ENCODE data around the gene ZNF362. TPM values are rescaled to one million over a fixed set of nuclear protein-coding genes. Genes with fewer than 3 reads are reported as not detected.
A peak's percentile ranks its signal among the peaks of the same experiment; 100 is the strongest.

The ZNF362 gene
- total and polyA plus RNA-seq, 2 of the 13 experiments (the other 11 are each of a cell fraction or from before 2014, with no cell fraction given), result 8.3 to 14.2 TPM

GRCh38 chr1:33349778-33350610, 93.7 kb downstream of the ZNF362 start (continued):
- TF ChIP-seq, protein P1, sequence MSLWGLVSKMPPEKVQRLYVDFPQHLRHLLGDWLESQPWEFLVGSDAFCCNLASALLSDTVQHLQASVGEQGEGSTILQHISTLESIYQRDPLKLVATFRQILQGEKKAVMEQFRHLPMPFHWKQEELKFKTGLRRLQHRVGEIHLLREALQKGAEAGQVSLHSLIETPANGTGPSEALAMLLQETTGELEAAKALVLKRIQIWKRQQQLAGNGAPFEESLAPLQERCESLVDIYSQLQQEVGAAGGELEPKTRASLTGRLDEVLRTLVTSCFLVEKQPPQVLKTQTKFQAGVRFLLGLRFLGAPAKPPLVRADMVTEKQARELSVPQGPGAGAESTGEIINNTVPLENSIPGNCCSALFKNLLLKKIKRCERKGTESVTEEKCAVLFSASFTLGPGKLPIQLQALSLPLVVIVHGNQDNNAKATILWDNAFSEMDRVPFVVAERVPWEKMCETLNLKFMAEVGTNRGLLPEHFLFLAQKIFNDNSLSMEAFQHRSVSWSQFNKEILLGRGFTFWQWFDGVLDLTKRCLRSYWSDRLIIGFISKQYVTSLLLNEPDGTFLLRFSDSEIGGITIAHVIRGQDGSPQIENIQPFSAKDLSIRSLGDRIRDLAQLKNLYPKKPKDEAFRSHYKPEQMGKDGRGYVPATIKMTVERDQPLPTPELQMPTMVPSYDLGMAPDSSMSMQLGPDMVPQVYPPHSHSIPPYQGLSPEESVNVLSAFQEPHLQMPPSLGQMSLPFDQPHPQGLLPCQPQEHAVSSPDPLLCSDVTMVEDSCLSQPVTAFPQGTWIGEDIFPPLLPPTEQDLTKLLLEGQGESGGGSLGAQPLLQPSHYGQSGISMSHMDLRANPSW (CRISPR knock-in tag; IDR thresholded peaks at IDR 0.05; ENCODE audit: borderline replicate concordance), result no peak
- TF ChIP-seq ZNF878 (CRISPR knock-in tag; IDR thresholded peaks at IDR 0.05) (no peak), RBAK (CRISPR knock-in tag; IDR thresholded peaks at IDR 0.05) (no peak), NR2F6 (IDR thresholded peaks at IDR 0.05) (no peak), NR2F6 (CRISPR knock-in tag; IDR thresholded peaks at IDR 0.05) (no peak), SMAD1 (CRISPR knock-in tag; IDR thresholded peaks at IDR 0.05; ENCODE audit: borderline replicate concordance, low read depth) (peak; percentile 23; the same call in 1 of the 2 replicates), ZNF570 (CRISPR knock-in tag; IDR thresholded peaks at IDR 0.05; ENCODE audit: borderline replicate concordance) (no peak), ZNF468 (CRISPR knock-in tag; IDR thresholded peaks at IDR 0.05) (0 out of 2 replicates have a peak, but pooled peaks have one; percentile 68), NFE2L2 (IDR thresholded peaks at IDR 0.05; ENCODE audit: low read length) (no peak), SKIL (CRISPR knock-in tag; IDR thresholded peaks at IDR 0.05; ENCODE audit: borderline replicate concordance) (no peak), NFIC (IDR thresholded peaks at IDR 0.05; ENCODE audit: low read length) (no peak), NFYC (CRISPR knock-in tag; IDR thresholded peaks at IDR 0.05) (no peak), MAZ (IDR thresholded peaks at IDR 0.05; ENCODE audit: borderline replicate concordance, low read depth, low read length) (0 out of 2 replicates have a peak, but pooled peaks have one; percentile 12), MAZ (CRISPR knock-in tag; IDR thresholded peaks at IDR 0.05; ENCODE audit: low read depth) (no peak; the same call in 1 of the 2 replicates), THRA (CRISPR knock-in tag; IDR thresholded peaks at IDR 0.05; ENCODE audit: borderline replicate concordance) (0 out of 2 replicates have a peak, but pooled peaks have one; percentile 36), ZBTB39 (CRISPR knock-in tag; IDR thresholded peaks at IDR 0.05) (no peak), MEIS2 (CRISPR knock-in tag; IDR thresholded peaks at IDR 0.05) (peak; percentile 59), RXRB (CRISPR knock-in tag; IDR thresholded peaks at IDR 0.05; ENCODE audit: borderline replicate concordance) (peak; percentile 41)
- TF ChIP-seq, protein P2, sequence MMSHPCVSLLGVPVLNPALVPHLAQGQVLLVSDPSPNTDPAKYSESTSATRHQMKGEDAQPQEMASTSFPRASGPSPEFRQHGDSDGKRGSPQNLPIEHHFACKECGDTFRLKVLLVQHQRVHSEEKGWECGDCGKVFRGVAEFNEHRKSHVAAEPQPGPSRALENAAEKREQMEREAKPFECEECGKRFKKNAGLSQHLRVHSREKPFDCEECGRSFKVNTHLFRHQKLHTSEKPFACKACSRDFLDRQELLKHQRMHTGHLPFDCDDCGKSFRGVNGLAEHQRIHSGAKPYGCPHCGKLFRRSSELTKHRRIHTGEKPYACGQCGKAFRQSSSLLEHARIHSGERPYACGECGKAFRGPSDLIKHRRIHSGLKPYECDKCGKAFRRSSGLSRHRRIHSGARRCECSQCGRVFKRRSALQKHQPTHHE (CRISPR knock-in tag; IDR thresholded peaks at IDR 0.05; ENCODE audit: borderline replicate concordance), result peak; percentile 74; the same call in 1 of the 2 replicates

Data from HepG2 (cell line).